Natural killer cell (primary cell): Measurements from ENCODE around the gene RAB15. TPM values are rescaled to one million over a fixed set of nuclear protein-coding genes. Genes with fewer than 3 reads are reported as not detected.

Source experiments
- ATAC-seq, 3 donors: fragments of 150-1000 bp in 2 of 3; fragments of 200-7000 bp in 1 of 3; cut with Tn5 transposase; 1 replicate in 1 of 3; 2 replicates in 2 of 3; pipeline ENCODE4 v1.10.0; 2021; ENCODE audit warnings: mild to moderate bottlenecking in 2 of 3, moderate library complexity in 2 of 3
- DNase-seq, 2 donors: peaks; one replicate each; pipeline versions ENCODE4 v3.0.0 to v3.0.0-alpha.2; 2013 to 2021; ENCODE audit warnings: mixed read lengths in 1 of 2
- H3K27ac ChIP-seq: one replicate; pipeline ENCODE4 v1.5.1; 2013; ENCODE audit warnings: mild to moderate bottlenecking, low read length
- H3K27me3 ChIP-seq: one replicate; pipeline ENCODE4 v1.6.1; 2013; ENCODE audit warnings: low read length; ENCODE audit not compliant: control insufficient read depth, insufficient read depth
- H3K36me3 ChIP-seq: one replicate; pipeline ENCODE4 v1.6.1; 2013; ENCODE audit warnings: low read length; ENCODE audit not compliant: control insufficient read depth, insufficient read depth
- H3K4me1 ChIP-seq: one replicate; pipeline ENCODE4 v1.6.1; 2013; ENCODE audit warnings: low read length; ENCODE audit not compliant: control insufficient read depth, insufficient read depth
- H3K4me3 ChIP-seq: one replicate; pipeline ENCODE4 v1.5.1; 2013; ENCODE audit warnings: low read length
- H3K9me3 ChIP-seq: one replicate; pipeline ENCODE4 v1.6.1; 2013; ENCODE audit warnings: low read length; ENCODE audit not compliant: control insufficient read depth, insufficient read depth
- H3K27ac Mint-ChIP-seq, 2 donors: one replicate each; pipeline ENCODE4 v1.8.0; 2022; ENCODE audit warnings: mild to moderate bottlenecking in 2 of 2, mixed read lengths in 2 of 2, moderate library complexity in 1 of 2
- H3K27me3 Mint-ChIP-seq, 2 donors: one replicate each; pipeline ENCODE4 v1.8.0; 2022; ENCODE audit warnings: low read depth in 2 of 2, mixed read lengths in 2 of 2
- H3K36me3 Mint-ChIP-seq: one replicate; pipeline ENCODE4 v1.8.0; 2022; ENCODE audit warnings: mixed read lengths
- H3K4me1 Mint-ChIP-seq, 2 donors: one replicate each; pipeline ENCODE4 v1.8.0; 2022; ENCODE audit warnings: mixed read lengths in 2 of 2
- H3K4me3 Mint-ChIP-seq: one replicate; pipeline ENCODE4 v1.8.0; 2022; ENCODE audit warnings: mild to moderate bottlenecking, moderate library complexity, mixed read lengths
- H3K9me3 Mint-ChIP-seq, 2 donors: one replicate each; pipeline ENCODE4 v1.8.0; 2022; ENCODE audit warnings: mixed read lengths in 2 of 2
- CTCF ChIP-seq: fragments of 200-600 bp; IDR thresholded peaks from one replicate; pipeline ENCODE4 v1.8.0; 2022; ENCODE audit warnings: antibody characterized with exemption
- WGBS: methylation state at CpG from one replicate; pipeline ENCODE4 v1.1.7; 2013; ENCODE audit warnings: missing lambda C conversion rate; ENCODE audit not compliant: insufficient coverage; 5-methylcytosine and 5-hydroxymethylcytosine counted together
- intact Hi-C: fragments of 100-400 bp; cut with micrococcal nuclease; formaldehyde crosslinking; loops from one replicate; pipeline ENCODE4 v1.14.2; 2022
- total RNA-seq, 4 donors: library from RNA; stranded (reverse); fragments of 120-200 nt in 1 of 4; gene quantifications; one replicate each; pipeline versions ENCODE4 v1.2.3 to v1.2.4, GENCODE V29; 2013 to 2022

RAB15 gene
- total RNA-seq, 3 donors from 2014 or later (not counting 1 experiment from before 2014, with no cell fraction given) = 0.82 to 3.2 (median 1.7) TPM

- H3K27ac Mint-ChIP-seq = no peak overlapping the region
- DNase-seq = no peak
- Histone ChIP-seq H3K36me3 (no peaks in the 10 kb centered on the region), H3K27ac (no peak overlapping the region), H3K9me3 (no peaks in the 10 kb centered on the region), H3K4me1 (peaks cover 18% of the 10 kb centered on the region), H3K27me3 (no peaks in the 10 kb centered on the region), H3K4me3 (no peak overlapping the region)
- no peaks in the 10 kb centered on the region for H3K27me3 Mint-ChIP-seq
- no peak for TF ChIP-seq CTCF
- intact Hi-C loops = no loop called here
- no peak overlapping the region for H3K4me3 Mint-ChIP-seq
- H3K36me3 Mint-ChIP-seq = no peaks in the 10 kb centered on the region
- ATAC-seq = no peak
- peaks cover 13 to 16% of the 10 kb centered on the region in 2 donors for H3K4me1 Mint-ChIP-seq
- H3K9me3 Mint-ChIP-seq = no peaks in the 10 kb centered on the region
- WGBS = 96% methylated on average over 3 of the region's 3 CpGs
Measured at GRCh38 chr14:64993266-64993930, 21.3 kb upstream of the RAB15 start.

GRCh38 chr14:64992328-64992885 lies 20.3 kb upstream of the RAB15 start:
- no peak overlapping the region for H3K4me3 Mint-ChIP-seq
- H3K27me3 Mint-ChIP-seq = no peaks in the 10 kb centered on the region
- Histone ChIP-seq H3K4me1 (peaks cover 20% of the 10 kb centered on the region), H3K4me3 (no peak overlapping the region), H3K36me3 (no peaks in the 10 kb centered on the region), H3K27me3 (no peaks in the 10 kb centered on the region), H3K27ac (no peak overlapping the region), H3K9me3 (no peaks in the 10 kb centered on the region)
- H3K36me3 Mint-ChIP-seq = no peaks in the 10 kb centered on the region
- TF ChIP-seq CTCF = no peak
- H3K9me3 Mint-ChIP-seq = no peaks in the 10 kb centered on the region
- DNase-seq (no peak), ATAC-seq (no peak)
- intact Hi-C loops = no loop called here
- 78% methylated on average over 5 of the region's 5 CpGs for WGBS
- no peak overlapping the region for H3K27ac Mint-ChIP-seq
- H3K4me1 Mint-ChIP-seq = peaks cover 16 to 19% of the 10 kb centered on the region in 2 donors

GRCh38 chr14:64990939-64991338 lies 18.8 kb upstream of the RAB15 start:
- Mint-ChIP-seq H3K36me3 (no peaks in the 10 kb centered on the region), H3K27ac (peak overlapping the region; percentile 31 to 44), H3K4me1 (peaks cover 31 to 34% of the 10 kb centered on the region in 2 donors), H3K4me3 (no peak overlapping the region), H3K27me3 (peaks cover 2 to 4% of the 10 kb centered on the region in 2 donors), H3K9me3 (no peaks in the 10 kb centered on the region)
- H3K36me3 ChIP-seq = no peaks in the 10 kb centered on the region
- intact Hi-C loops = no loop called here
- no peak for DNase-seq
- H3K4me3 ChIP-seq = no peak overlapping the region
- H3K4me1 ChIP-seq = peaks cover 28% of the 10 kb centered on the region
- no peaks in the 10 kb centered on the region for H3K9me3 ChIP-seq
- H3K27me3 ChIP-seq = no peaks in the 10 kb centered on the region
- no peak for TF ChIP-seq CTCF
- no peak overlapping the region for H3K27ac ChIP-seq
- ATAC-seq = no peak
- WGBS = 100% methylated on average over 4 of the region's 4 CpGs
